Ishikawa (cell line): ENCODE results near the gene DHODH.

Experiments used
- EP300 ChIP-seq: IDR thresholded peaks from 2 replicates; pipeline ENCODE4 v1.6.1; 2012; ENCODE audit warnings: borderline replicate concordance
- MAX ChIP-seq: IDR thresholded peaks from 2 replicates; pipeline ENCODE4 v1.6.1; 2012
- NFIC ChIP-seq: IDR thresholded peaks from 2 replicates; pipeline ENCODE4 v1.6.1; 2012
- REST ChIP-seq: IDR thresholded peaks from 2 replicates; pipeline ENCODE4 v1.6.1; 2012; ENCODE audit warnings: low read depth, mild to moderate bottlenecking

GRCh38 chr16:72072514-72073342, 64.2 kb downstream of the DHODH start:
- TF ChIP-seq NFIC (no peak), EP300 (no peak), REST (no peak), MAX (no peak)
